IMR-90 (cell line): ENCODE measurements around the gene ARL13A. TPM values are rescaled to one million over a fixed set of nuclear protein-coding genes. Genes with fewer than 3 reads are reported as not detected.

Experiments used
- ATAC-seq: fragments of 200-7000 bp; cut with Tn5 transposase; 2 replicates; pipeline ENCODE4 v1.9.1; 2020; ENCODE audit warnings: low read depth, mild to moderate bottlenecking, moderate library complexity
- BruUV-seq: library from RNA; stranded (reverse); fragments of 400-500 nt; replicated peaks from 2 replicates; lab custom pipeline; 2021; lab: Mats Ljungman, UMichigan
- CTCF ChIA-PET: fragments of 300-600 bp; formaldehyde crosslinking; extraction: SDS; loops from one replicate; lab custom pipeline; 2021; ENCODE audit warnings: antibody characterized with exemption; lab: Yijun Ruan, JAX
- POLR2A ChIA-PET: fragments of 300-600 bp; sonication (Branson Sonifier 250); formaldehyde crosslinking; loops from one replicate; lab custom pipeline; 2022; ENCODE audit warnings: antibody characterized with exemption; ENCODE audit not compliant: unreplicated experiment; lab: Charles Lee
- DNase-seq: peaks from one replicate; pipeline ENCODE4 v3.0.0; 2013
- H2AFZ ChIP-seq: replicated peaks from 2 replicates; pipeline ENCODE3; 2013; ENCODE audit warnings: low read length, mild to moderate bottlenecking; ENCODE audit not compliant: poor library complexity
- H2AK5ac ChIP-seq: 2 replicates; pipeline ENCODE4 v1.6.1; 2013; ENCODE audit warnings: low read depth, low read length, inconsistent platforms
- H2AK9ac ChIP-seq: replicated peaks from 2 replicates; pipeline ENCODE3; 2013; ENCODE audit warnings: mild to moderate bottlenecking, low read depth, low read length, moderate library complexity; ENCODE audit not compliant: poor library complexity
- H2BK120ac ChIP-seq: 2 replicates; pipeline ENCODE4 v1.6.1; 2013; ENCODE audit warnings: low read depth, low read length, inconsistent platforms
- H2BK15ac ChIP-seq: 3 replicates; pipeline ENCODE4 v1.6.1; 2013; ENCODE audit warnings: low read depth, low read length, inconsistent platforms
- H2BK20ac ChIP-seq: 2 replicates; pipeline ENCODE4 v1.6.1; 2013; ENCODE audit warnings: low read depth, mild to moderate bottlenecking, inconsistent platforms, low read length, moderate library complexity
- H2BK5ac ChIP-seq: 2 replicates; pipeline ENCODE4 v1.6.1; 2013; ENCODE audit warnings: mild to moderate bottlenecking, low read depth, low read length, inconsistent platforms; ENCODE audit not compliant: poor library complexity, severe bottlenecking
- H3K14ac ChIP-seq: replicated peaks from 2 replicates; pipeline ENCODE4 v1.6.1; 2013; ENCODE audit warnings: low read depth, low read length, inconsistent platforms
- H3K18ac ChIP-seq: 2 replicates; pipeline ENCODE4 v1.6.1; 2013; ENCODE audit warnings: low read depth, low read length, control low read depth
- H3K23ac ChIP-seq: 2 replicates; pipeline ENCODE4 v1.6.1; 2013; ENCODE audit warnings: low read depth, low read length, inconsistent platforms
- H3K27ac ChIP-seq: 2 replicates; pipeline ENCODE4 v1.5.1; 2013; ENCODE audit warnings: mild to moderate bottlenecking, control low read depth, low read length; ENCODE audit not compliant: insufficient read depth
- H3K27me3 ChIP-seq: 2 replicates; pipeline ENCODE4 v1.6.1; 2013; ENCODE audit warnings: low read length; ENCODE audit not compliant: control insufficient read depth, insufficient read depth
- H3K36me3 ChIP-seq: 2 replicates; pipeline ENCODE4 v1.6.1; 2013; ENCODE audit warnings: low read length, mixed read lengths; ENCODE audit not compliant: control insufficient read depth, insufficient read depth
- H3K4ac ChIP-seq: 2 replicates; pipeline ENCODE4 v1.6.1; 2013; ENCODE audit warnings: low read depth, low read length, inconsistent platforms
- H3K4me1 ChIP-seq: 2 replicates; pipeline ENCODE4 v1.6.1; 2013; ENCODE audit warnings: low read length, mixed read lengths; ENCODE audit not compliant: control insufficient read depth, insufficient read depth
- H3K4me2 ChIP-seq: 2 replicates; pipeline ENCODE4 v1.6.1; 2013; ENCODE audit warnings: low read depth, mild to moderate bottlenecking, control low read depth, low read length, moderate library complexity
- H3K4me3 ChIP-seq: 2 replicates; pipeline ENCODE4 v1.5.1; 2013; ENCODE audit warnings: low read depth, mild to moderate bottlenecking, control low read depth, low read length, moderate library complexity; ENCODE audit not compliant: insufficient read depth
- H3K56ac ChIP-seq: 2 replicates; pipeline ENCODE4 v1.6.1; 2013; ENCODE audit warnings: low read length, inconsistent platforms; ENCODE audit not compliant: insufficient read depth; ENCODE audit errors: extremely low read depth
- H3K79me1 ChIP-seq, 2 experiments: 2 replicates each; pipeline ENCODE4 v1.6.1; 2013; ENCODE audit warnings: low read length in 2 of 2, inconsistent platforms in 1 of 2, low read depth in 1 of 2
- H3K9ac ChIP-seq: 2 replicates; pipeline ENCODE4 v1.6.1; 2013; ENCODE audit warnings: low read depth, low read length, control low read depth
- H3K9me1 ChIP-seq: 2 replicates; pipeline ENCODE4 v1.6.1; 2013; ENCODE audit warnings: low read length, inconsistent platforms; ENCODE audit not compliant: insufficient read depth
- H3K9me3 ChIP-seq: 2 replicates; pipeline ENCODE4 v1.6.1; 2013; ENCODE audit warnings: low read length; ENCODE audit not compliant: control insufficient read depth, insufficient read depth
- H4K20me1 ChIP-seq: 2 replicates; pipeline ENCODE4 v1.6.1; 2013; ENCODE audit warnings: low read length, inconsistent platforms; ENCODE audit not compliant: insufficient read depth
- H4K5ac ChIP-seq: 2 replicates; pipeline ENCODE4 v1.6.1; 2013; ENCODE audit warnings: mild to moderate bottlenecking, low read depth, low read length, control low read depth
- H4K8ac ChIP-seq, 2 experiments: 2 replicates each; pipeline ENCODE4 v1.6.1; 2013; ENCODE audit warnings: low read depth in 2 of 2, low read length in 2 of 2, control low read depth in 1 of 2, inconsistent platforms in 1 of 2
- H4K91ac ChIP-seq: 2 replicates; pipeline ENCODE4 v1.6.1; 2013; ENCODE audit warnings: low read depth, low read length, inconsistent platforms; ENCODE audit not compliant: insufficient read depth
- CEBPB ChIP-seq: IDR thresholded peaks from 2 replicates; pipeline ENCODE4 v1.6.1; 2012; ENCODE audit warnings: low read depth, low read length, improper control_type of control experiment
- CHD1 ChIP-seq: IDR thresholded peaks from 2 replicates; pipeline ENCODE4 v1.6.1; 2012; ENCODE audit warnings: low read depth, low read length, improper control_type of control experiment
- FOS ChIP-seq: fragments of 150-350 bp; IDR thresholded peaks from 2 replicates; pipeline ENCODE4 v1.6.1; 2016; ENCODE audit warnings: low read depth, low read length
- MAFK ChIP-seq: IDR thresholded peaks from 2 replicates; pipeline ENCODE4 v1.6.1; 2012; ENCODE audit warnings: low read depth, low read length, improper control_type of control experiment
- MXI1 ChIP-seq: IDR thresholded peaks from 2 replicates; pipeline ENCODE4 v1.6.1; 2012; ENCODE audit warnings: low read depth, mild to moderate bottlenecking, low read length, moderate library complexity, borderline replicate concordance
- NFE2L2 ChIP-seq: fragments of 150-350 bp; IDR thresholded peaks from 2 replicates; pipeline ENCODE4 v1.6.1; 2016; ENCODE audit warnings: low read depth, mild to moderate bottlenecking, low read length
- RFX5 ChIP-seq: IDR thresholded peaks from 2 replicates; pipeline ENCODE4 v1.8.0; 2012; ENCODE audit warnings: low read depth, mild to moderate bottlenecking, low read length, moderate library complexity
- SMC3 ChIP-seq: fragments of 150-350 bp; IDR thresholded peaks from 2 replicates; pipeline ENCODE4 v1.6.1; 2016; ENCODE audit warnings: low read depth, mild to moderate bottlenecking, antibody characterized with exemption, low read length, moderate library complexity
- dilution Hi-C: fragments of 300-500 bp; cut with HindIII; formaldehyde crosslinking; loops from one replicate; pipeline ENCODE4 v1.14.3; 2018; ENCODE audit warnings: low sequenced_read_pairs; ENCODE audit not compliant: unreplicated experiment
- in situ Hi-C: fragments of 300-500 bp; cut with MboI; formaldehyde crosslinking; loops from 3 replicates; pipeline ENCODE4 v1.14.3; 2019; ENCODE audit warnings: low sequenced_read_pairs, inconsistent platforms, mixed read lengths
- intact Hi-C: fragments of 100-400 bp; cut with micrococcal nuclease; formaldehyde crosslinking; loops from 2 replicates; pipeline ENCODE4 v1.10.0; 2022
- polyA plus RNA-seq, 3 experiments: library from polyadenylated mRNA; depleted of rRNA; stranded (reverse); fragments of >200 nt; gene quantifications; 2 replicates each; pipeline ENCODE4 v1.2.3, GENCODE V29; 2012; ENCODE audit warnings: low replicate concordance in 1 of 3
- total RNA-seq: library from RNA; depleted of rRNA; stranded (reverse); fragments of >200 nt; gene quantifications from 2 replicates; pipeline ENCODE4 v1.2.3, GENCODE V29; 2012
- TF ChIP-seq, protein P1 (sequence below): fragments of 150-350 bp; IDR thresholded peaks from 2 replicates; pipeline ENCODE4 v1.6.1; 2016; ENCODE audit warnings: low read depth, mild to moderate bottlenecking, low read length, moderate library complexity, borderline replicate concordance
- TF ChIP-seq, protein P2 (sequence below): conservative IDR thresholded peaks from 2 replicates; pipeline ENCODE4 v1.5.1; 2012; ENCODE audit warnings: mild to moderate bottlenecking, low read depth, low read length, improper control_type of control experiment
- TF ChIP-seq, protein P3 (sequence below): fragments of 150-350 bp; IDR thresholded peaks from 2 replicates; pipeline ENCODE4 v1.6.1; 2017; ENCODE audit warnings: mild to moderate bottlenecking, antibody characterized with exemption, low read length, low read depth

ARL13A gene
- total and polyA plus RNA-seq, 2 of the 4 experiments (the other 2 are of a cell fraction), result not detected

DNA sequence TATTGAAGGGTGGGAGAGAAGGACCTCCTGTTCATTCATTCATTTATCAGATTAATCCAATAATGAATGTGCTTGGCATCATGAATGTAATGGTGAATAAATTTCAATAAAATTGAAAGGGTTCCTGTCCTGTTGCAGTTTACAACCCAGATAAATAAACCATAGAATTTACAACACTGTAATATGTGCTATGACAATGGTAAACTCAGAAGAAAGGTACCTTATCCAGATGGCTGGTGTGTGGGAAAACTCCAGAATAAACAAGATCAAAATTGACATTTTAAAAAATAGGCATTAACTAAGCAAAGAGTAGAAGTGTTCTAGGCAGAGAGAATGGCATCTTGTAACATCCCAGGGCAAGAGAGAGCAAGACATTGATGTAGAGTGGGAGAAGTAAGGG, 15.3 kb downstream of the ARL13A start:
- DNase-seq (no peak), ATAC-seq (no peak)
- Histone ChIP-seq H2AK9ac (no peak overlapping the region), H3K9me3 (no peaks in the 10 kb centered on the region), H3K18ac (no peak overlapping the region), H3K4ac (no peak overlapping the region), H3K9me1 (peaks cover 4% of the 10 kb centered on the region), H3K9ac (no peak overlapping the region), H4K5ac (no peak overlapping the region), H3K27me3 (no peaks in the 10 kb centered on the region; the same call in 1 of the 2 replicates), H3K27ac (no peak overlapping the region), H3K23ac (no peak overlapping the region), H2AFZ (no peak overlapping the region), H2AK5ac (no peak overlapping the region), H2BK15ac (no peak overlapping the region), H3K36me3 (0 out of 2 replicates have a peak, but pooled peaks cover 1% of the 10 kb centered on the region), H2BK120ac (no peak overlapping the region), H2BK20ac (no peak overlapping the region), H3K4me1 (peaks cover 3% of the 10 kb centered on the region; the same call in 1 of the 2 replicates), H2BK5ac (no peak overlapping the region), H3K4me3 (no peak overlapping the region), H3K56ac (no peak overlapping the region), H4K8ac (no peak overlapping the region), H3K79me1 (no peaks in the 10 kb centered on the region), H4K91ac (no peak overlapping the region), H4K20me1 (no peaks in the 10 kb centered on the region), H3K14ac (no peak overlapping the region), H3K4me2 (no peak overlapping the region)
- dilution Hi-C loops, result no loop called here
- BruUV-seq, result no TSS peak
- intact Hi-C loops, result no loop called here
- CTCF ChIA-PET, result no interaction called here
- in situ Hi-C loops, result no loop called here
- no peak for TF ChIP-seq MAFK
- TF ChIP-seq, protein P1, sequence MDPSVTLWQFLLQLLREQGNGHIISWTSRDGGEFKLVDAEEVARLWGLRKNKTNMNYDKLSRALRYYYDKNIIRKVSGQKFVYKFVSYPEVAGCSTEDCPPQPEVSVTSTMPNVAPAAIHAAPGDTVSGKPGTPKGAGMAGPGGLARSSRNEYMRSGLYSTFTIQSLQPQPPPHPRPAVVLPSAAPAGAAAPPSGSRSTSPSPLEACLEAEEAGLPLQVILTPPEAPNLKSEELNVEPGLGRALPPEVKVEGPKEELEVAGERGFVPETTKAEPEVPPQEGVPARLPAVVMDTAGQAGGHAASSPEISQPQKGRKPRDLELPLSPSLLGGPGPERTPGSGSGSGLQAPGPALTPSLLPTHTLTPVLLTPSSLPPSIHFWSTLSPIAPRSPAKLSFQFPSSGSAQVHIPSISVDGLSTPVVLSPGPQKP, result no peak
- TF ChIP-seq FOS, result no peak
- TF ChIP-seq SMC3, result no peak
- no peak for TF ChIP-seq CHD1
- TF ChIP-seq MXI1, result no peak
- TF ChIP-seq, protein P2, sequence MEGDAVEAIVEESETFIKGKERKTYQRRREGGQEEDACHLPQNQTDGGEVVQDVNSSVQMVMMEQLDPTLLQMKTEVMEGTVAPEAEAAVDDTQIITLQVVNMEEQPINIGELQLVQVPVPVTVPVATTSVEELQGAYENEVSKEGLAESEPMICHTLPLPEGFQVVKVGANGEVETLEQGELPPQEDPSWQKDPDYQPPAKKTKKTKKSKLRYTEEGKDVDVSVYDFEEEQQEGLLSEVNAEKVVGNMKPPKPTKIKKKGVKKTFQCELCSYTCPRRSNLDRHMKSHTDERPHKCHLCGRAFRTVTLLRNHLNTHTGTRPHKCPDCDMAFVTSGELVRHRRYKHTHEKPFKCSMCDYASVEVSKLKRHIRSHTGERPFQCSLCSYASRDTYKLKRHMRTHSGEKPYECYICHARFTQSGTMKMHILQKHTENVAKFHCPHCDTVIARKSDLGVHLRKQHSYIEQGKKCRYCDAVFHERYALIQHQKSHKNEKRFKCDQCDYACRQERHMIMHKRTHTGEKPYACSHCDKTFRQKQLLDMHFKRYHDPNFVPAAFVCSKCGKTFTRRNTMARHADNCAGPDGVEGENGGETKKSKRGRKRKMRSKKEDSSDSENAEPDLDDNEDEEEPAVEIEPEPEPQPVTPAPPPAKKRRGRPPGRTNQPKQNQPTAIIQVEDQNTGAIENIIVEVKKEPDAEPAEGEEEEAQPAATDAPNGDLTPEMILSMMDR, result no peak
- no peak for TF ChIP-seq CEBPB
- no peak for TF ChIP-seq NFE2L2
- TF ChIP-seq, protein P3, sequence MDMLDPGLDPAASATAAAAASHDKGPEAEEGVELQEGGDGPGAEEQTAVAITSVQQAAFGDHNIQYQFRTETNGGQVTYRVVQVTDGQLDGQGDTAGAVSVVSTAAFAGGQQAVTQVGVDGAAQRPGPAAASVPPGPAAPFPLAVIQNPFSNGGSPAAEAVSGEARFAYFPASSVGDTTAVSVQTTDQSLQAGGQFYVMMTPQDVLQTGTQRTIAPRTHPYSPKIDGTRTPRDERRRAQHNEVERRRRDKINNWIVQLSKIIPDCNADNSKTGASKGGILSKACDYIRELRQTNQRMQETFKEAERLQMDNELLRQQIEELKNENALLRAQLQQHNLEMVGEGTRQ, result no peak
- TF ChIP-seq RFX5, result no peak
- POLR2A ChIA-PET, result no interaction called here
